HepG2 (cell line): ENCODE results near the gene ABCA2. TPM values are rescaled to one million over a fixed set of nuclear protein-coding genes. Genes with fewer than 3 reads are reported as not detected.
A peak's percentile ranks its signal among the peaks of the same experiment; 100 is the strongest.

ENCODE experiments used
- ATAC-seq: fragments of 200-7000 bp; cut with Tn5 transposase; 3 replicates; pipeline ENCODE4 v1.9.1; 2020; ENCODE audit warnings: mild to moderate bottlenecking, moderate library complexity
- BruUV-seq: library from RNA; stranded (reverse); fragments of 400-500 nt; replicated peaks from 2 replicates; lab custom pipeline; 2021; lab: Mats Ljungman, UMichigan
- CTCF ChIA-PET: fragments of 300-600 bp; formaldehyde crosslinking; extraction: SDS; loops from one replicate; lab custom pipeline; 2021; ENCODE audit warnings: low total read pairs, inconsistent platforms, low intra/inter-chr PET ratio; lab: Yijun Ruan, JAX
- POLR2A ChIA-PET: fragments of 350-600 bp; sonication (Branson Sonifier 250); formaldehyde crosslinking; loops from one replicate; lab custom pipeline; 2020; ENCODE audit warnings: antibody characterized with exemption, inconsistent platforms; lab: Yijun Ruan, JAX
- DNase-seq: peaks from one replicate; pipeline ENCODE4 v3.0.0-alpha.2; 2015; ENCODE audit warnings: low spot score
- FAIRE-seq: peaks from 3 replicates; lab custom pipeline; 2011; peaks lifted over from hg19 to GRCh38; lab: Jason Lieb, UNC
- H2AFZ ChIP-seq: one replicate; pipeline ENCODE4 v1.6.1; 2011; ENCODE audit warnings: low read length, inconsistent platforms
- H3K27ac ChIP-seq: fragments of 300-600 bp; 3 replicates; pipeline ENCODE4 v1.8.0; 2011; ENCODE audit warnings: mixed run types, mild to moderate bottlenecking, mixed read lengths, low read length, inconsistent platforms; ENCODE audit not compliant: insufficient read depth; ENCODE audit errors: extremely low read length
- H3K27me3 ChIP-seq, 2 experiments: fragments of 200-600 bp in 1 of 2; 2 replicates in 1 of 2; 3 replicates in 1 of 2; pipeline versions ENCODE4 v1.6.0 to v1.8.0; 2011; ENCODE audit warnings: low read length in 2 of 2, mild to moderate bottlenecking in 2 of 2, moderate library complexity in 2 of 2, inconsistent platforms in 1 of 2; ENCODE audit not compliant: insufficient read depth in 2 of 2, control insufficient read depth in 1 of 2
- H3K36me3 ChIP-seq, 2 experiments: fragments of 200-600 bp in 1 of 2; replicated peaks in 1 of 2; 2 replicates in 1 of 2; 3 replicates in 1 of 2; pipeline versions ENCODE4 v1.5.1 to v1.8.0; 2011; ENCODE audit warnings: low read length in 2 of 2, inconsistent platforms in 1 of 2; ENCODE audit not compliant: insufficient read depth in 2 of 2, control insufficient read depth in 1 of 2
- H3K4me1 ChIP-seq: 2 replicates; pipeline ENCODE4 v1.5.1; 2012; ENCODE audit warnings: low read length, inconsistent platforms; ENCODE audit not compliant: insufficient read depth
- H3K4me2 ChIP-seq: 2 replicates; pipeline ENCODE4 v1.6.0; 2011; ENCODE audit warnings: low read depth, low read length, inconsistent platforms
- H3K4me3 ChIP-seq, 3 experiments: fragments of 200-600 bp in 1 of 3; sonication (generic), shearing (Covaris generic) in 1 of 3; replicated peaks in 1 of 3; 2 replicates each; pipeline ENCODE4 v1.5.1; 2011 to 2016; ENCODE audit warnings: low read length in 3 of 3, inconsistent platforms in 2 of 3, low read depth in 2 of 3, mild to moderate bottlenecking in 2 of 3, control low read depth in 1 of 3, mixed read lengths in 1 of 3; ENCODE audit not compliant: insufficient read depth in 1 of 3
- H3K79me2 ChIP-seq: one replicate; pipeline ENCODE4 v1.6.1; 2011; ENCODE audit warnings: low read length, inconsistent platforms; ENCODE audit not compliant: insufficient read depth
- H3K9ac ChIP-seq: 2 replicates; pipeline ENCODE4 v1.6.0; 2011; ENCODE audit warnings: mild to moderate bottlenecking, low read depth, low read length, inconsistent platforms; ENCODE audit not compliant: insufficient read depth
- H3K9me3 ChIP-seq: 2 replicates; pipeline ENCODE4 v1.5.1; 2012; ENCODE audit warnings: mild to moderate bottlenecking, low read length
- H4K20me1 ChIP-seq: 2 replicates; pipeline ENCODE4 v1.6.0; 2011; ENCODE audit warnings: inconsistent platforms, mild to moderate bottlenecking, low read length, moderate library complexity; ENCODE audit not compliant: insufficient read depth
- AGO1 ChIP-seq: fragments of 200-400 bp; formaldehyde crosslinking; IDR thresholded peaks from 2 replicates; pipeline ENCODE4 v1.6.1; 2017; ENCODE audit warnings: mild to moderate bottlenecking, low read depth, low read length, moderate library complexity; ENCODE audit not compliant: poor library complexity, severe bottlenecking
- CCAR2 ChIP-seq: fragments of 200-400 bp; formaldehyde crosslinking; optimal IDR thresholded peaks from 2 replicates; pipeline ENCODE3; 2018; ENCODE audit warnings: low read depth, mild to moderate bottlenecking, low read length, moderate library complexity
- ZNF329 ChIP-seq: sonication (generic); formaldehyde crosslinking; IDR thresholded peaks from 2 replicates; pipeline ENCODE4 v1.9.0; 2021; ENCODE audit warnings: low read depth, mild to moderate bottlenecking, missing genetic modification reagents
- WGBS: methylation state at CpG from one replicate; pipeline ENCODE4 v1.1.6; 2017; ENCODE audit warnings: low lambda C conversion rate; 5-methylcytosine and 5-hydroxymethylcytosine counted together
- in situ Hi-C: cut with HindIII; loops from 2 replicates; pipeline ENCODE4 v1.10.0; 2017; ENCODE audit warnings: low pct_unique_long_range_greater_than_20kb; ENCODE audit not compliant: extremely low pct_ligation_motif_present
- intact Hi-C: fragments of 100-400 bp; cut with micrococcal nuclease; formaldehyde crosslinking; loops from one replicate; pipeline ENCODE4 v1.10.0; 2022; ENCODE audit not compliant: unreplicated experiment
- polyA plus RNA-seq, 8 experiments: library from polyadenylated mRNA; depleted of rRNA in 3 of 8; stranded (reverse) in 7 of 8; unstranded in 1 of 8; fragments of >200 nt; fragmentation: Illumina TruSeq in 4 of 8; extraction: Trizol in 4 of 8; gene quantifications; 2 replicates each; pipeline versions ENCODE4 v1.2.1 to v1.2.3, GENCODE V29; 2011 to 2016; ENCODE audit warnings: low read depth in 4 of 8, missing spikeins in 1 of 8, mixed read lengths in 1 of 8; ENCODE audit not compliant: insufficient read depth in 1 of 8
- total RNA-seq, 5 experiments: library from RNA; depleted of rRNA; stranded (reverse); fragments of >200 nt; fragmentation: Illumina TruSeq; extraction: Trizol; gene quantifications; 2 replicates each; pipeline ENCODE4 v1.2.3, GENCODE V29; 2016; ENCODE audit warnings: low read depth in 1 of 5
- TF ChIP-seq, protein P1 (sequence below): sonication (generic); formaldehyde crosslinking; IDR thresholded peaks from 2 replicates; pipeline ENCODE4 v1.5.1; 2020; ENCODE audit warnings: missing genetic modification reagents, mild to moderate bottlenecking, borderline replicate concordance
- TF ChIP-seq, protein P2 (sequence below): sonication (generic); formaldehyde crosslinking; IDR thresholded peaks from 2 replicates; pipeline ENCODE4 v1.4.0; 2020; ENCODE audit warnings: missing genetic modification reagents
- TF ChIP-seq, protein P3 (sequence below): sonication (generic); formaldehyde crosslinking; IDR thresholded peaks from 2 replicates; pipeline ENCODE4 v1.8.0; 2022; ENCODE audit warnings: mild to moderate bottlenecking, missing genetic modification reagents; ENCODE audit not compliant: insufficient replicate concordance
- TF ChIP-seq, protein P4 (sequence below): IDR thresholded peaks from 2 replicates; pipeline ENCODE4 v1.6.1; 2016; ENCODE audit warnings: missing compliant biosample characterization, missing genetic modification reagents, borderline replicate concordance

Gene ABCA2
- total and polyA plus RNA-seq, 2 of the 13 experiments (the other 11 are each of a cell fraction or from before 2014, with no cell fraction given) = 2.9 to 19.2 TPM

DNA sequence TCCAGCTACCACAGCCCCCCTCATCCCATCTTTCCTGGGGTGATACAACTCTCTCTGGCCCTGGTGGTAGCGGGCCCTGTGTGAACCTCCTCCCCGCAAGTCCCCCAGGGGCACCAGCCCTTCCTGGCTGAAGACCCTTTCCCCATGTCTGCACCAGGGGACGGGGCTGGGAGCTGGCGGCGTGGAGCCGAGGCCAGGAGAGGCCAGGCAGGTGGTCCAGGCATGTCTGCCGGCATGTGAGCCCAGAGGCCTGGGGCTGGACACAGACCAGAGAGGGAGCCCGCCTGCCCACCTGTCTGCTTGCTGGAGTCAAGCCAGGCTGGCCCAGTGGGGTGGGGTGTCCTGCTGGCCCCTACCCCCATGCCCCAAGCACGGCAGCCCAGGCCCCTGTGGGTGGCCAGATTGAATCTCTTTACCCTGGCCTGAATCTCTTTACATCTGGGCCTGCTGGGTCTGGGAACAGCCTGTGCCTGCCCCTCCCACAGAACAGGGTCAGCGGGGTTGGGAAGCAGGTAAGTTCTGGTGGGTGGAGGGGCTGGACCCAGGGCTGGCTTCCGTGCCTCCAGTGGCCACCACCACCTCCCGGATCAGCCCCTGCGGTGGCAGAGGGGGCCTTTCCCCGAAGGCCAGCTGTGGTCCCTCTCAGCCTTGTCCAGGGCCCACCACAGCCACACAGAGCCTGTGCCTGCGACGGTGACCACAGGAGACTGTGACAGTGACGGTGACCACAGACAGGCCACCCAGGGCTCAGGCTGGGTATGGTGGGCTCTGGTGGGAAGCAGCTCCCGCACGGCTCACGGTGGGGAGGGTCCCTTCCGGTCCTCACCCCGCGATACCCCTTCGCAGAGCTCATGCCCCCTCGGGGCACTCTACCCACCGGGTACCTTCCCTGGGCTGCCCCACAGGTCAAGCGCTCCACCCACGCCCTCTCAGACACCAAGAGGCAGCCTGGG is 68.9 kb downstream of the ABCA2 start (continued):
- TF ChIP-seq, protein P1, sequence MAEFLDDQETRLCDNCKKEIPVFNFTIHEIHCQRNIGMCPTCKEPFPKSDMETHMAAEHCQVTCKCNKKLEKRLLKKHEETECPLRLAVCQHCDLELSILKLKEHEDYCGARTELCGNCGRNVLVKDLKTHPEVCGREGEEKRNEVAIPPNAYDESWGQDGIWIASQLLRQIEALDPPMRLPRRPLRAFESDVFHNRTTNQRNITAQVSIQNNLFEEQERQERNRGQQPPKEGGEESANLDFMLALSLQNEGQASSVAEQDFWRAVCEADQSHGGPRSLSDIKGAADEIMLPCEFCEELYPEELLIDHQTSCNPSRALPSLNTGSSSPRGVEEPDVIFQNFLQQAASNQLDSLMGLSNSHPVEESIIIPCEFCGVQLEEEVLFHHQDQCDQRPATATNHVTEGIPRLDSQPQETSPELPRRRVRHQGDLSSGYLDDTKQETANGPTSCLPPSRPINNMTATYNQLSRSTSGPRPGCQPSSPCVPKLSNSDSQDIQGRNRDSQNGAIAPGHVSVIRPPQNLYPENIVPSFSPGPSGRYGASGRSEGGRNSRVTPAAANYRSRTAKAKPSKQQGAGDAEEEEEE (CRISPR knock-in tag) = no peak
- TF ChIP-seq, protein P2, sequence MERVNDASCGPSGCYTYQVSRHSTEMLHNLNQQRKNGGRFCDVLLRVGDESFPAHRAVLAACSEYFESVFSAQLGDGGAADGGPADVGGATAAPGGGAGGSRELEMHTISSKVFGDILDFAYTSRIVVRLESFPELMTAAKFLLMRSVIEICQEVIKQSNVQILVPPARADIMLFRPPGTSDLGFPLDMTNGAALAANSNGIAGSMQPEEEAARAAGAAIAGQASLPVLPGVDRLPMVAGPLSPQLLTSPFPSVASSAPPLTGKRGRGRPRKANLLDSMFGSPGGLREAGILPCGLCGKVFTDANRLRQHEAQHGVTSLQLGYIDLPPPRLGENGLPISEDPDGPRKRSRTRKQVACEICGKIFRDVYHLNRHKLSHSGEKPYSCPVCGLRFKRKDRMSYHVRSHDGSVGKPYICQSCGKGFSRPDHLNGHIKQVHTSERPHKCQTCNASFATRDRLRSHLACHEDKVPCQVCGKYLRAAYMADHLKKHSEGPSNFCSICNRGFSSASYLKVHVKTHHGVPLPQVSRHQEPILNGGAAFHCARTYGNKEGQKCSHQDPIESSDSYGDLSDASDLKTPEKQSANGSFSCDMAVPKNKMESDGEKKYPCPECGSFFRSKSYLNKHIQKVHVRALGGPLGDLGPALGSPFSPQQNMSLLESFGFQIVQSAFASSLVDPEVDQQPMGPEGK (CRISPR knock-in tag) = no peak
- TF ChIP-seq, protein P3, sequence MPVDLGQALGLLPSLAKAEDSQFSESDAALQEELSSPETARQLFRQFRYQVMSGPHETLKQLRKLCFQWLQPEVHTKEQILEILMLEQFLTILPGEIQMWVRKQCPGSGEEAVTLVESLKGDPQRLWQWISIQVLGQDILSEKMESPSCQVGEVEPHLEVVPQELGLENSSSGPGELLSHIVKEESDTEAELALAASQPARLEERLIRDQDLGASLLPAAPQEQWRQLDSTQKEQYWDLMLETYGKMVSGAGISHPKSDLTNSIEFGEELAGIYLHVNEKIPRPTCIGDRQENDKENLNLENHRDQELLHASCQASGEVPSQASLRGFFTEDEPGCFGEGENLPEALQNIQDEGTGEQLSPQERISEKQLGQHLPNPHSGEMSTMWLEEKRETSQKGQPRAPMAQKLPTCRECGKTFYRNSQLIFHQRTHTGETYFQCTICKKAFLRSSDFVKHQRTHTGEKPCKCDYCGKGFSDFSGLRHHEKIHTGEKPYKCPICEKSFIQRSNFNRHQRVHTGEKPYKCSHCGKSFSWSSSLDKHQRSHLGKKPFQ = no peak

DNA sequence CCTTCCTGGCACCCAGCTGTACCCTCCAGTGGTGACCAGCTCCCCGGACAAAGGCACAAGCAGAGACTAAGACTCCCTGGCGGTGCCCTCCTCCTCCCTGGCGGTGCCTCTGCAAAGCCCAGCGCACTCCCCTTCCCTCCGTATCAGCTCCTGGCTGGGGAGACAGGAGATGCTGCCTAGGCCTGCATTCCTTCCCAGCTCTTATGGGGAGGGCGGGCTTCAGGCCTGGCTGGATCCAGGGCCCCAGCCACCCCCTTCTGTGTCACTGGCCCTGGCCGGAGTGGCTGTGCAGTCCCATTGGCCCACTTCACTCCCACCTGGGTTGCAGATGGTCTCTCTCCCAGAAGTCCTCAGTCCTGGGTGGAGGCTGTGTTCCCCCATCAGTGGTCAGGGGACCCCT is 69.6 kb downstream of the ABCA2 start:
- H3K79me2 ChIP-seq = no peaks in the 10 kb centered on the region
- 84% methylated on average over 7 of the region's 7 CpGs for WGBS
- peaks cover 13 to 31% of the 10 kb centered on the region in 2 experiments for H3K27me3 ChIP-seq
- ChIA-PET POLR2A (no interaction called here), CTCF (no interaction called here)
- FAIRE-seq (no peak), ATAC-seq (no peak)
- no peak overlapping the region for H3K27ac ChIP-seq
- H3K9ac ChIP-seq = no peak overlapping the region
- no peaks in the 10 kb centered on the region for H3K36me3 ChIP-seq
- in situ Hi-C loops (no loop called here), intact Hi-C loops (no loop called here)
- no TSS peak for BruUV-seq
- H2AFZ ChIP-seq = no peak overlapping the region
- H3K9me3 ChIP-seq = no peaks in the 10 kb centered on the region
- no peak overlapping the region for H3K4me2 ChIP-seq
- no peaks in the 10 kb centered on the region for H3K4me1 ChIP-seq
- TF ChIP-seq CCAR2 (no peak), AGO1 (peak; percentile 24), ZNF329 (peak; percentile 98)
- TF ChIP-seq, protein P4, sequence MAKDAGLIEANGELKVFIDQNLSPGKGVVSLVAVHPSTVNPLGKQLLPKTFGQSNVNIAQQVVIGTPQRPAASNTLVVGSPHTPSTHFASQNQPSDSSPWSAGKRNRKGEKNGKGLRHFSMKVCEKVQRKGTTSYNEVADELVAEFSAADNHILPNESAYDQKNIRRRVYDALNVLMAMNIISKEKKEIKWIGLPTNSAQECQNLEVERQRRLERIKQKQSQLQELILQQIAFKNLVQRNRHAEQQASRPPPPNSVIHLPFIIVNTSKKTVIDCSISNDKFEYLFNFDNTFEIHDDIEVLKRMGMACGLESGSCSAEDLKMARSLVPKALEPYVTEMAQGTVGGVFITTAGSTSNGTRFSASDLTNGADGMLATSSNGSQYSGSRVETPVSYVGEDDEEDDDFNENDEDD (CRISPR knock-in tag) = no peak
- TF ChIP-seq, all 625 proteins: peak for 2
- Histone ChIP-seq H4K20me1 (no peaks in the 10 kb centered on the region), H3K4me3 (no peak overlapping the region)
- no peak for DNase-seq
